Stimulated activated CD4-positive, alpha-beta T cell treated with anti-CD3 and anti-CD28 coated beads, Interleukin-1b, Interleukin-23, amount 100 ng/mL, for 4 hours (primary cell): ENCODE data around the gene MAP1LC3A.

Experiments
- DNase-seq, 2 donors: peaks; one replicate each; pipeline ENCODE4 v3.0.0-alpha.2; 2020; ENCODE audit warnings: low read depth in 2 of 2

The MAP1LC3A gene

GRCh38 chr20:34549291-34549928, 9.1 kb upstream of the MAP1LC3A start:
- DNase-seq, result no peak

- no peak for DNase-seq
Observed at GRCh38 chr20:34549929-34550305, 8.6 kb upstream of the MAP1LC3A start.

GRCh38 chr20:34552569-34552968, 5.9 kb upstream of the MAP1LC3A start:
- DNase-seq, result no peak

GRCh38 chr20:34553366-34553867, 5.1 kb upstream of the MAP1LC3A start:
- DNase-seq, result no peak

GRCh38 chr20:34557936-34558319, 590 bp upstream of the MAP1LC3A start:
- DNase-seq, result no peak

GRCh38 chr20:34559311-34560140, 1.0 kb downstream of the MAP1LC3A start:
- no peak for DNase-seq

GRCh38 chr20:34560141-34560523, 1.6 kb downstream of the MAP1LC3A start:
- DNase-seq, result no peak

GRCh38 chr20:34560614-34561013, 2.1 kb downstream of the MAP1LC3A start:
- no peak for DNase-seq

GRCh38 chr20:34561661-34562060, 3.1 kb downstream of the MAP1LC3A start:
- DNase-seq, result no peak

GRCh38 chr20:34562641-34563040, 4.1 kb downstream of the MAP1LC3A start:
- no peak for DNase-seq

GRCh38 chr20:34564833-34565232, 6.3 kb downstream of the MAP1LC3A start:
- no peak for DNase-seq

GRCh38 chr20:34566978-34567891, 8.7 kb downstream of the MAP1LC3A start:
- DNase-seq, result no peak

GRCh38 chr20:34567892-34568865, 9.7 kb downstream of the MAP1LC3A start:
- DNase-seq, result no peak

- DNase-seq, result no peak
Observed at GRCh38 chr20:34569598-34569997, 11.1 kb downstream of the MAP1LC3A start.

GRCh38 chr20:34570859-34571306, 12.4 kb downstream of the MAP1LC3A start:
- DNase-seq, result no peak

- no peak for DNase-seq
Observed at GRCh38 chr20:34571753-34572152, 13.2 kb downstream of the MAP1LC3A start.

GRCh38 chr20:34573541-34574300, 15.2 kb downstream of the MAP1LC3A start:
- no peak for DNase-seq

- DNase-seq, result no peak
Observed at GRCh38 chr20:34574426-34574825, 15.9 kb downstream of the MAP1LC3A start.

GRCh38 chr20:34574861-34575260, 16.3 kb downstream of the MAP1LC3A start:
- DNase-seq, result no peak

GRCh38 chr20:34575271-34575670, 16.8 kb downstream of the MAP1LC3A start:
- no peak for DNase-seq
